ENCODE measurements around the gene TIGD4. TPM values are rescaled to one million over a fixed set of nuclear protein-coding genes. Genes with fewer than 3 reads are reported as not detected.

TIGD4 gene
- total RNA-seq, 2 donors from 2014 or later: 2.1 to 2.9 TPM

GRCh38 chr4:152734699-152735050 is 44.9 kb downstream of the TIGD4 start:
- no peaks in the 10 kb centered on the region for H3K27me3 Mint-ChIP-seq (ENCODE audit: insufficient read depth)
- WGBS, 2 experiments (ENCODE audit: insufficient coverage in 1 of 2, insufficient read length in 1 of 2): 74% methylated on average over 2 to 3 of the region's 3 CpGs
- H3K36me3 Mint-ChIP-seq (ENCODE audit: low read depth): no peaks in the 10 kb centered on the region
- H3K27ac Mint-ChIP-seq: no peak overlapping the region
- H3K4me1 Mint-ChIP-seq: peaks cover 36% of the 10 kb centered on the region
- Histone ChIP-seq H3K36me3 (ENCODE audit: control insufficient read depth, insufficient read depth, low read length) (no peaks in the 10 kb centered on the region), H3K9me3 (ENCODE audit: control insufficient read depth, low read length) (no peaks in the 10 kb centered on the region), H3K27me3 (ENCODE audit: control insufficient read depth, insufficient read depth, low read length, poor library complexity, severe bottlenecking) (no peaks in the 10 kb centered on the region), H3K27ac (ENCODE audit: low read depth, low read length) (no peak overlapping the region), H3K4me1 (ENCODE audit: control insufficient read depth, insufficient read depth, low read length) (peaks cover 9% of the 10 kb centered on the region), H3K9ac (ENCODE audit: extremely low read depth, low read length, poor library complexity, severe bottlenecking) (no peak overlapping the region), H3K4me3 (ENCODE audit: low read length) (no peak overlapping the region)
- DNase-seq: no peak
- no peak for TF ChIP-seq CTCF (conservative IDR thresholded peaks at IDR 0.05)
- H3K4me3 Mint-ChIP-seq: no peak overlapping the region
- H3K9me3 Mint-ChIP-seq: no peaks in the 10 kb centered on the region

- H3K4me1 Mint-ChIP-seq: peaks cover 36% of the 10 kb centered on the region
- no peak for TF ChIP-seq CTCF (conservative IDR thresholded peaks at IDR 0.05)
- H3K4me3 Mint-ChIP-seq: no peak overlapping the region
- no peak overlapping the region for H3K27ac Mint-ChIP-seq
- no peaks in the 10 kb centered on the region for H3K36me3 ChIP-seq (ENCODE audit: control insufficient read depth, insufficient read depth, low read length)
- H3K9me3 ChIP-seq (ENCODE audit: control insufficient read depth, low read length): no peaks in the 10 kb centered on the region
- no peaks in the 10 kb centered on the region for H3K27me3 Mint-ChIP-seq (ENCODE audit: insufficient read depth)
- H3K36me3 Mint-ChIP-seq (ENCODE audit: low read depth): no peaks in the 10 kb centered on the region
- 84 to 89% methylated on average over 3 to 5 of the region's 5 CpGs for WGBS, 2 experiments (ENCODE audit: insufficient coverage in 1 of 2, insufficient read length in 1 of 2)
- H3K9me3 Mint-ChIP-seq: no peaks in the 10 kb centered on the region
- H3K27ac ChIP-seq (ENCODE audit: low read depth, low read length): no peak overlapping the region
- H3K4me3 ChIP-seq (ENCODE audit: low read length): no peak overlapping the region
- DNase-seq: peak; percentile 58
- peaks cover 9% of the 10 kb centered on the region for H3K4me1 ChIP-seq (ENCODE audit: control insufficient read depth, insufficient read depth, low read length)
- no peaks in the 10 kb centered on the region for H3K27me3 ChIP-seq (ENCODE audit: control insufficient read depth, insufficient read depth, low read length, poor library complexity, severe bottlenecking)
- H3K9ac ChIP-seq (ENCODE audit: extremely low read depth, low read length, poor library complexity, severe bottlenecking): no peak overlapping the region
These were observed 45.4 kb downstream of the TIGD4 start for GRCh38 chr4:152734015-152734698.

- Mint-ChIP-seq H3K27ac (no peak overlapping the region), H3K36me3 (ENCODE audit: low read depth) (no peaks in the 10 kb centered on the region), H3K4me1 (peaks cover 31% of the 10 kb centered on the region), H3K27me3 (ENCODE audit: insufficient read depth) (no peaks in the 10 kb centered on the region), H3K4me3 (no peak overlapping the region), H3K9me3 (no peaks in the 10 kb centered on the region)
- H3K9me3 ChIP-seq (ENCODE audit: control insufficient read depth, low read length): no peaks in the 10 kb centered on the region
- peaks cover 13% of the 10 kb centered on the region for H3K4me1 ChIP-seq (ENCODE audit: control insufficient read depth, insufficient read depth, low read length)
- DNase-seq: no peak
- H3K4me3 ChIP-seq (ENCODE audit: low read length): no peak overlapping the region
- no peak for TF ChIP-seq CTCF (conservative IDR thresholded peaks at IDR 0.05)
- no peaks in the 10 kb centered on the region for H3K27me3 ChIP-seq (ENCODE audit: control insufficient read depth, insufficient read depth, low read length, poor library complexity, severe bottlenecking)
- H3K27ac ChIP-seq (ENCODE audit: low read depth, low read length): no peak overlapping the region
- H3K36me3 ChIP-seq (ENCODE audit: control insufficient read depth, insufficient read depth, low read length): no peaks in the 10 kb centered on the region
- H3K9ac ChIP-seq (ENCODE audit: extremely low read depth, low read length, poor library complexity, severe bottlenecking): no peak overlapping the region
- 92 to 100% methylated on average over 2 of the region's 2 CpGs for WGBS, 2 experiments (ENCODE audit: insufficient coverage in 1 of 2, insufficient read length in 1 of 2)
These were observed 47.5 kb downstream of the TIGD4 start for GRCh38 chr4:152731997-152732396.

Data from endodermal cell (in vitro differentiated cells).